CD8-positive, alpha-beta memory T cell (primary cell): ENCODE data around the gene ITPRIPL2. TPM values are rescaled to one million over a fixed set of nuclear protein-coding genes. Genes with fewer than 3 reads are reported as not detected.

Experiments
- CTCF ChIA-PET: fragments of 350-600 bp; sonication (Branson Sonifier 250); formaldehyde crosslinking; loops from one replicate; lab custom pipeline; 2021; ENCODE audit warnings: antibody characterized with exemption; lab: Charles Lee
- POLR2A ChIA-PET: fragments of 350-600 bp; sonication (Branson Sonifier 250); formaldehyde crosslinking; loops from one replicate; lab custom pipeline; 2021; ENCODE audit warnings: antibody characterized with exemption; lab: Charles Lee
- DNase-seq, 5 donors: peaks; one replicate each; pipeline versions ENCODE4 v3.0.0 to v3.0.0-alpha.2; 2020 to 2022; ENCODE audit warnings: mixed read lengths in 1 of 5
- H3K27ac ChIP-seq: one replicate; pipeline ENCODE4 v1.7.0; 2013; ENCODE audit warnings: low read depth, mild to moderate bottlenecking, low read length, moderate library complexity
- H3K27me3 ChIP-seq: 2 replicates; pipeline ENCODE4 v1.7.0; 2013; ENCODE audit warnings: low read length, mild to moderate bottlenecking; ENCODE audit not compliant: insufficient read depth, poor library complexity, severe bottlenecking
- H3K36me3 ChIP-seq: 2 replicates; pipeline ENCODE4 v1.7.0; 2013; ENCODE audit warnings: mild to moderate bottlenecking, low read length, moderate library complexity; ENCODE audit not compliant: insufficient read depth
- H3K4me1 ChIP-seq: 2 replicates; pipeline ENCODE4 v1.7.0; 2013; ENCODE audit warnings: mild to moderate bottlenecking, low read length, moderate library complexity; ENCODE audit not compliant: insufficient read depth
- H3K4me3 ChIP-seq: 2 replicates; pipeline ENCODE4 v1.7.0; 2013; ENCODE audit warnings: mild to moderate bottlenecking, low read length
- H3K9me3 ChIP-seq: 2 replicates; pipeline ENCODE4 v1.7.0; 2013; ENCODE audit warnings: mild to moderate bottlenecking, low read length
- H3K27ac Mint-ChIP-seq, 8 donors: one replicate each; pipeline ENCODE4 v1.8.0; 2020 to 2021; ENCODE audit warnings: mixed read lengths in 8 of 8, mild to moderate bottlenecking in 6 of 8, inconsistent platforms in 3 of 8, moderate library complexity in 3 of 8
- H3K27me3 Mint-ChIP-seq, 2 donors: one replicate each; pipeline ENCODE4 v1.8.0; 2020 to 2021; ENCODE audit warnings: mixed read lengths in 2 of 2, mild to moderate bottlenecking in 1 of 2, moderate library complexity in 1 of 2
- H3K36me3 Mint-ChIP-seq, 3 donors: one replicate each; pipeline ENCODE4 v1.8.0; 2020 to 2021; ENCODE audit warnings: mixed read lengths in 3 of 3, inconsistent platforms in 1 of 3, mild to moderate bottlenecking in 1 of 3
- H3K4me1 Mint-ChIP-seq, 3 donors: one replicate each; pipeline ENCODE4 v1.8.0; 2020 to 2021; ENCODE audit warnings: mixed read lengths in 3 of 3, inconsistent platforms in 1 of 3, mild to moderate bottlenecking in 1 of 3
- H3K4me3 Mint-ChIP-seq, 7 donors: one replicate each; pipeline ENCODE4 v1.8.0; 2020 to 2021; ENCODE audit warnings: mixed read lengths in 7 of 7, mild to moderate bottlenecking in 6 of 7, moderate library complexity in 4 of 7, inconsistent platforms in 2 of 7
- H3K9me3 Mint-ChIP-seq, 5 donors: one replicate each; pipeline ENCODE4 v1.8.0; 2020 to 2022; ENCODE audit warnings: mixed read lengths in 5 of 5, mild to moderate bottlenecking in 3 of 5, moderate library complexity in 2 of 5, inconsistent platforms in 1 of 5
- polyA plus RNA-seq: library from polyadenylated mRNA; unstranded; fragments of 300-500 nt; fragmentation: Illumina TruSeq; gene quantifications from one replicate; pipeline ENCODE4 v1.2.3, GENCODE V29; 2021
- total RNA-seq, 2 experiments: library from RNA; stranded (reverse); gene quantifications; one replicate each; pipeline ENCODE4 v1.2.3, GENCODE V29; 2021

ITPRIPL2 gene
- total and polyA plus RNA-seq, 3 experiments from 2014 or later = 0.89 to 17.3 (median 15.8) TPM

- no peak overlapping the region for H3K4me3 ChIP-seq
- Mint-ChIP-seq H3K4me1 (no peaks in the 10 kb centered on the region), H3K9me3 (peaks cover under 1 to 7% (median 2%) of the 10 kb centered on the region in 5 donors), H3K27me3 (peaks cover 5 to 15% of the 10 kb centered on the region in 2 donors), H3K36me3 (peaks cover 0 to 2% (median 0%) of the 10 kb centered on the region in 3 donors), H3K27ac (no peak overlapping the region), H3K4me3 (peak overlapping the region in 1 of 7 donors; percentile 11)
- no peaks in the 10 kb centered on the region for H3K4me1 ChIP-seq
- no peaks in the 10 kb centered on the region for H3K27me3 ChIP-seq
- DNase-seq = no peak
- no peaks in the 10 kb centered on the region for H3K9me3 ChIP-seq
- ChIA-PET CTCF (no interaction called here), POLR2A (no interaction called here)
- H3K36me3 ChIP-seq = no peaks in the 10 kb centered on the region
- H3K27ac ChIP-seq = no peak overlapping the region
Observed at GRCh38 chr16:19153876-19154275, 40.1 kb downstream of the ITPRIPL2 start.

DNA sequence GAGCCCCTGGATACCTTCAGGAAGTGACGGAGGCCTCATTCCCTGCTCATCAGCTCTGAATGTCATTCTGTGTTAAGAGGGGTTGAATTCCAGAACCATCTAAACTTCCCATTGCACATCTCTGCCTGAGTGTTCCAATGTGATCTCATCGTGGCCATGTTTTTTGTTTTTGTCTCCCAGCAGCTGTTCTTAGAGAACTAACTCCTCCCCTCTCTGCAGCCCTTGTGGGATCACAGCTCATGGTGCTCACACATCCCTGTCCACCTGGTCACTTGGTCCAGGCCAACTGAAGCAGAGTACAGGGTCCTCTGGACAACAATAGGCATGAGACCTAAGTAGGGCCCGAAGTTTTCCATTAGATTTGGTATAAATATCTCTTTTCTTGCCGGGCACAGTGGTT lies 48.3 kb downstream of the ITPRIPL2 start:
- Histone ChIP-seq H3K27me3 (no peaks in the 10 kb centered on the region), H3K36me3 (no peaks in the 10 kb centered on the region), H3K4me3 (no peak overlapping the region), H3K4me1 (no peaks in the 10 kb centered on the region), H3K9me3 (no peaks in the 10 kb centered on the region), H3K27ac (no peak overlapping the region)
- Mint-ChIP-seq H3K27me3 (peaks cover 11 to 13% of the 10 kb centered on the region in 2 donors), H3K4me1 (no peaks in the 10 kb centered on the region), H3K36me3 (peaks cover 0 to 4% (median 0%) of the 10 kb centered on the region in 3 donors), H3K27ac (no peak overlapping the region), H3K4me3 (no peak overlapping the region), H3K9me3 (peaks cover 0 to 6% (median 3%) of the 10 kb centered on the region in 5 donors)
- POLR2A ChIA-PET = no interaction called here
- CTCF ChIA-PET = no interaction called here
- no peak for DNase-seq

GRCh38 chr16:19163215-19163614 lies 49.5 kb downstream of the ITPRIPL2 start:
- H3K9me3 Mint-ChIP-seq = peaks cover 0 to 6% (median 3%) of the 10 kb centered on the region in 5 donors
- ChIA-PET POLR2A (interaction anchor here (0.7 kb wide), 1 partner anchor 1778 kb away, joined by 5 read pairs; no protein-coding TSS in a partner anchor), CTCF (no interaction called here)
- H3K27ac ChIP-seq = no peak overlapping the region
- no peak overlapping the region for H3K27ac Mint-ChIP-seq
- no peaks in the 10 kb centered on the region for H3K27me3 ChIP-seq
- no peaks in the 10 kb centered on the region for H3K9me3 ChIP-seq
- H3K4me1 ChIP-seq = no peaks in the 10 kb centered on the region
- no peaks in the 10 kb centered on the region for H3K36me3 ChIP-seq
- no peak for DNase-seq
- H3K4me3 ChIP-seq = no peak overlapping the region
- no peak overlapping the region for H3K4me3 Mint-ChIP-seq
- H3K4me1 Mint-ChIP-seq = no peaks in the 10 kb centered on the region
- H3K36me3 Mint-ChIP-seq = peaks cover 0 to 4% (median 0%) of the 10 kb centered on the region in 3 donors
- peaks cover 9 to 14% of the 10 kb centered on the region in 2 donors for H3K27me3 Mint-ChIP-seq

DNA sequence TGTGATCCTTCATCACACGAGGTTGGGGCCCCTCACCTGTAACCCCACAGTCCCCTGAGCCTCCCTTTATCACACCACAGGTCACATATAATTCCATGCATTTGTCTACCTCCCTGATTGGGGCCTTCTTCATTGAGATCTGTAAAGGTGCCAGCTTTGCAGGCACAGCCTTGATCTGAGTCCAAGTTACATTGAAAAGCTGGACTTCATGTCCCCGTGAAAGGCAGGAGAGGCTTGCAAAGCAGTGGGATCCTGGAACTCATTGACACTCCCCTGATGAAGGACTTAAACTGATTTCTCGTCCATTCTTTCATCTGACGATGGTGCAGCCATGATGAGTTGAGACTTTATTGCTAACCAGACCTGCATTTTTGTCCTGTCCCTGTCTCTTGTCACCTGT lies 50.5 kb downstream of the ITPRIPL2 start:
- H3K9me3 Mint-ChIP-seq = peaks cover 0 to 6% (median 3%) of the 10 kb centered on the region in 5 donors
- H3K4me3 Mint-ChIP-seq = no peak overlapping the region
- no peaks in the 10 kb centered on the region for H3K4me1 Mint-ChIP-seq
- POLR2A ChIA-PET = no interaction called here
- DNase-seq = no peak
- H3K9me3 ChIP-seq = no peaks in the 10 kb centered on the region
- H3K4me1 ChIP-seq = no peaks in the 10 kb centered on the region
- no peaks in the 10 kb centered on the region for H3K27me3 ChIP-seq
- peaks cover 0 to 4% (median 0%) of the 10 kb centered on the region in 3 donors for H3K36me3 Mint-ChIP-seq
- no peak overlapping the region for H3K27ac Mint-ChIP-seq
- H3K27ac ChIP-seq = no peak overlapping the region
- no peaks in the 10 kb centered on the region for H3K36me3 ChIP-seq
- H3K4me3 ChIP-seq = no peak overlapping the region
- CTCF ChIA-PET = no interaction called here
- peaks cover 4 to 11% of the 10 kb centered on the region in 2 donors for H3K27me3 Mint-ChIP-seq

- H3K36me3 Mint-ChIP-seq = peaks cover 0 to 4% (median 0%) of the 10 kb centered on the region in 3 donors
- no peak for DNase-seq
- Histone ChIP-seq H3K4me3 (no peak overlapping the region), H3K27ac (no peak overlapping the region), H3K27me3 (no peaks in the 10 kb centered on the region), H3K36me3 (no peaks in the 10 kb centered on the region), H3K9me3 (no peaks in the 10 kb centered on the region), H3K4me1 (no peaks in the 10 kb centered on the region)
- ChIA-PET POLR2A (no interaction called here), CTCF (no interaction called here)
- no peak overlapping the region for H3K27ac Mint-ChIP-seq
- H3K4me1 Mint-ChIP-seq = no peaks in the 10 kb centered on the region
- no peak overlapping the region for H3K4me3 Mint-ChIP-seq
- peaks cover 7 to 15% of the 10 kb centered on the region in 2 donors for H3K27me3 Mint-ChIP-seq
- peaks cover 0 to 6% (median 3%) of the 10 kb centered on the region in 5 donors for H3K9me3 Mint-ChIP-seq
Observed at GRCh38 chr16:19165101-19165500, 51.3 kb downstream of the ITPRIPL2 start.

DNA sequence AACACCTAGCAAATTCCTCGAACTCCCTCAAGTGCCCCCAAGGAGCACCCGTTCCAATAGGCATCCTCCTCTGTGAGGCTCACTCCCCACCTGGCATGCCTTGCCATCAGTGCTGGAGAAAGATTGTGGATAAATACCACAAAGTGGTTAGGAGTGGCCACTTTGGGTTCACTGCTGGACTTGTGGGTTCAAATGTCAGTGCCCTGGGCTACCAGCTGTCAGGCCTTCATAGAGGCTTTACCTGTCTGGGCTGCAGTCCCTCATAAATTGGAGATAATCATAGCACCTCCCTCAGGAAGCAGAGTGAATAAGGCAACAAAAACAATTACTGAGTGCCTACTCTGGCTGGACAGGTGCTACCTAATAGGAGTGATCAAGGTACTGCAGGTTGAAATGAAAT lies 52.7 kb downstream of the ITPRIPL2 start:
- H3K9me3 ChIP-seq = no peaks in the 10 kb centered on the region
- H3K4me1 ChIP-seq = no peaks in the 10 kb centered on the region
- no peak overlapping the region for H3K4me3 ChIP-seq
- no peak overlapping the region for H3K27ac ChIP-seq
- no peak for DNase-seq
- peaks cover 0 to 4% (median 0%) of the 10 kb centered on the region in 3 donors for H3K36me3 Mint-ChIP-seq
- H3K4me3 Mint-ChIP-seq = no peak overlapping the region
- peaks cover 0 to 3% (median 0%) of the 10 kb centered on the region in 3 donors for H3K4me1 Mint-ChIP-seq
- ChIA-PET POLR2A (no interaction called here), CTCF (no interaction called here)
- H3K27ac Mint-ChIP-seq = no peak overlapping the region
- H3K27me3 ChIP-seq = no peaks in the 10 kb centered on the region
- H3K9me3 Mint-ChIP-seq = peaks cover 0 to 6% (median 3%) of the 10 kb centered on the region in 5 donors
- no peaks in the 10 kb centered on the region for H3K36me3 ChIP-seq
- peaks cover 9 to 26% of the 10 kb centered on the region in 2 donors for H3K27me3 Mint-ChIP-seq

DNA sequence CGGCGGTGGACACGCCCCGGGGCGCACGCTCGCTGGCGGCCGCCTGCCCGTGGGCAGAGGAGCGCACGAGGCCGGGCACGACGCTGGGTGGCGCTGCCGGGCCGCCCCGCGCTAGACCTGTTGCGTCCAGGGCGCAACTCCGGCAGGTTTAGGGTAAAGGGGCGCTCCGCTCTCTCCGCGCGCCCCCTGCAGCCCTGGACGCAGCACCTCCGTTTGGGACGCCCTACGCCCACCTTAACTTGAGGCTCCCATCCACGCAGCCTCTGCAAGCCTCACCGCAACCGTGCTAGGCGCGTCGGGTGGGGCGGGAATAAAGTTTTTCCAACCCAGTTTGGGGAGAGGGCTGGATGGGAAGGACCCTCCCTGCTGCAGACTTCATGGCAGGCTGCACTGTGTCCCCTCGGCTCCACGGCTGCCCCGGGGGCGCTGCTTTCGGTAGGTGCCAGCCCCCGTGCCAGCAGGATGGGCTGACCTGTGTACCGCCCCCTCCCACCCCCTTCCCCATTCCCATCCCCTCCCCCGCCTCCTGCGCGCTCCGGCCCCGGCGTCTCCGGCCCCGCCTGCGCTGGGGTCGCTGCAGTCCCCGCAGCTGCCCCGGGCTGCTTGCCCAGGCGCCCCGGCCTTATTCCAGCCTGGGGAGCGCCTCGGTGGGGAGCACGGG lies 54.1 kb downstream of the ITPRIPL2 start, which contains the start of gene SYT17:
Gene SYT17 (plus strand): TSS at position 531 of the 661 bp plus-strand sequence. CDS start 407 bp downstream, outside the sequence.
- Mint-ChIP-seq H3K4me3 (no peak within 1 kb of the TSS), H3K27me3 (peaks cover 9 to 31% of the 10 kb centered on the region in 2 donors), H3K27ac (no peak within 1 kb of the TSS), H3K9me3 (peaks cover 0 to 6% (median 3%) of the 10 kb centered on the region in 5 donors), H3K4me1 (peaks cover 0 to 3% (median 0%) of the 10 kb centered on the region in 3 donors), H3K36me3 (peaks cover 0 to 4% (median 0%) of the 10 kb centered on the region in 3 donors)
- no peaks in the 10 kb centered on the region for H3K27me3 ChIP-seq
- no peaks in the 10 kb centered on the region for H3K36me3 ChIP-seq
- POLR2A ChIA-PET = no interaction called here
- no peak within 1 kb of the TSS for H3K4me3 ChIP-seq
- H3K9me3 ChIP-seq = no peaks in the 10 kb centered on the region
- H3K27ac ChIP-seq = no peak within 1 kb of the TSS
- DNase-seq = no peak
- CTCF ChIA-PET = no interaction called here
- H3K4me1 ChIP-seq = no peaks in the 10 kb centered on the region

GRCh38 chr16:19168371-19169081 lies 54.8 kb downstream of the ITPRIPL2 start:
- POLR2A ChIA-PET = no interaction called here
- H3K36me3 ChIP-seq = no peaks in the 10 kb centered on the region
- no peak overlapping the region for H3K27ac ChIP-seq
- H3K4me1 Mint-ChIP-seq = peaks cover 0 to 3% (median 0%) of the 10 kb centered on the region in 3 donors
- H3K4me3 Mint-ChIP-seq = no peak overlapping the region
- no peak overlapping the region for H3K27ac Mint-ChIP-seq
- H3K4me1 ChIP-seq = no peaks in the 10 kb centered on the region
- H3K36me3 Mint-ChIP-seq = peaks cover 0 to under 1% (median 0%) of the 10 kb centered on the region in 3 donors
- H3K27me3 Mint-ChIP-seq = peaks cover 9 to 37% of the 10 kb centered on the region in 2 donors
- peaks cover 0 to 1% (median under 1%) of the 10 kb centered on the region in 5 donors for H3K9me3 Mint-ChIP-seq
- H3K27me3 ChIP-seq = no peaks in the 10 kb centered on the region
- CTCF ChIA-PET = no interaction called here
- no peak for DNase-seq
- H3K9me3 ChIP-seq = no peaks in the 10 kb centered on the region
- H3K4me3 ChIP-seq = no peak overlapping the region
